ENCODE measurements around the gene CYSTM1.

GRCh38 chr5:140146523-140146842 lies 28.5 kb upstream of the CYSTM1 start:
- no peak for TF ChIP-seq CTCF (IDR thresholded peaks at IDR 0.05)
- TF ChIP-seq EZH2 (IDR thresholded peaks at IDR 0.05; ENCODE audit: borderline replicate concordance, insufficient read depth, low read depth, low read length, poor library complexity, severe bottlenecking) = no peak

Measured in B cell (primary cell).